ACC112 (cell line): ENCODE data around the gene SLC16A7.

Experiments
- H2AFZ ChIP-seq: fragments of 200-600 bp; sonication (generic); one replicate; pipeline ENCODE4 v1.6.0; 2017; ENCODE audit warnings: antibody characterized with exemption, low read length; ENCODE audit not compliant: unreplicated experiment
- H3K27ac ChIP-seq: fragments of 200-600 bp; sonication (generic); 2 replicates; pipeline ENCODE4 v1.5.1; 2014; ENCODE audit warnings: low read depth, mild to moderate bottlenecking, antibody characterized with exemption, low read length, moderate library complexity
- H3K27me3 ChIP-seq: fragments of 200-600 bp; sonication (generic); 2 replicates; pipeline ENCODE4 v1.6.1; 2014; ENCODE audit warnings: mild to moderate bottlenecking, antibody characterized with exemption, low read length, moderate library complexity, mixed read lengths; ENCODE audit not compliant: insufficient read depth
- H3K36me3 ChIP-seq: fragments of 200-600 bp; sonication (generic); 2 replicates; pipeline ENCODE4 v1.6.1; 2016; ENCODE audit warnings: mild to moderate bottlenecking, antibody characterized with exemption, low read length, moderate library complexity, mixed read lengths; ENCODE audit not compliant: insufficient read depth
- H3K4me1 ChIP-seq: fragments of 200-600 bp; sonication (generic); one replicate; pipeline ENCODE4 v1.6.1; 2016; ENCODE audit warnings: low read length, mixed read lengths; ENCODE audit not compliant: insufficient read depth, unreplicated experiment, control insufficient read depth
- H3K4me3 ChIP-seq: fragments of 200-600 bp; sonication (generic); 2 replicates; pipeline ENCODE4 v1.5.1; 2014; ENCODE audit warnings: mild to moderate bottlenecking, low read depth, low read length
- H3K79me2 ChIP-seq: fragments of 200-600 bp; sonication (generic); one replicate; pipeline ENCODE4 v1.6.0; 2016; ENCODE audit warnings: low read length; ENCODE audit not compliant: control insufficient read depth, unreplicated experiment, insufficient read depth

SLC16A7 gene

GRCh38 chr12:59780605-59781135 lies 184.8 kb downstream of the SLC16A7 start:
- H3K4me3 ChIP-seq, result no peak overlapping the region
- H3K27me3 ChIP-seq, result no peaks in the 10 kb centered on the region
- H3K79me2 ChIP-seq, result no peaks in the 10 kb centered on the region
- no peaks in the 10 kb centered on the region for H3K4me1 ChIP-seq
- H2AFZ ChIP-seq, result no peak overlapping the region
- no peak overlapping the region for H3K27ac ChIP-seq
- no peaks in the 10 kb centered on the region for H3K36me3 ChIP-seq

GRCh38 chr12:59787610-59788009 lies 191.8 kb downstream of the SLC16A7 start:
- Histone ChIP-seq H3K4me1 (no peaks in the 10 kb centered on the region), H3K27me3 (no peaks in the 10 kb centered on the region), H2AFZ (no peak overlapping the region), H3K27ac (no peak overlapping the region), H3K79me2 (no peaks in the 10 kb centered on the region), H3K4me3 (no peak overlapping the region), H3K36me3 (no peaks in the 10 kb centered on the region; the same call in 1 of the 2 replicates)

GRCh38 chr12:59792647-59793046 lies 196.8 kb downstream of the SLC16A7 start:
- H3K36me3 ChIP-seq, result no peaks in the 10 kb centered on the region; the same call in 1 of the 2 replicates
- H3K79me2 ChIP-seq, result no peaks in the 10 kb centered on the region
- no peak overlapping the region for H2AFZ ChIP-seq
- no peak overlapping the region for H3K27ac ChIP-seq
- no peaks in the 10 kb centered on the region for H3K27me3 ChIP-seq
- no peak overlapping the region for H3K4me3 ChIP-seq
- no peaks in the 10 kb centered on the region for H3K4me1 ChIP-seq

- Histone ChIP-seq H3K4me1 (no peaks in the 10 kb centered on the region), H3K27ac (no peak overlapping the region), H3K4me3 (no peak overlapping the region; the same call in none of the 2 replicates), H3K36me3 (no peaks in the 10 kb centered on the region), H3K27me3 (no peaks in the 10 kb centered on the region), H3K79me2 (no peaks in the 10 kb centered on the region), H2AFZ (peak overlapping the region; percentile 53)
Measured at GRCh38 chr12:59803735-59804134, 207.9 kb downstream of the SLC16A7 start.

- H2AFZ ChIP-seq, result no peak overlapping the region
- H3K4me3 ChIP-seq, result no peak overlapping the region
- no peaks in the 10 kb centered on the region for H3K4me1 ChIP-seq
- H3K27ac ChIP-seq, result no peak overlapping the region
- H3K36me3 ChIP-seq, result no peaks in the 10 kb centered on the region
- H3K27me3 ChIP-seq, result no peaks in the 10 kb centered on the region
- H3K79me2 ChIP-seq, result no peaks in the 10 kb centered on the region
Measured at GRCh38 chr12:59808317-59808910, 212.6 kb downstream of the SLC16A7 start.

GRCh38 chr12:59811991-59812390 lies 216.2 kb downstream of the SLC16A7 start:
- Histone ChIP-seq H3K4me3 (no peak overlapping the region), H3K4me1 (no peaks in the 10 kb centered on the region), H3K36me3 (no peaks in the 10 kb centered on the region), H3K27ac (no peak overlapping the region), H3K27me3 (no peaks in the 10 kb centered on the region), H2AFZ (no peak overlapping the region), H3K79me2 (no peaks in the 10 kb centered on the region)

GRCh38 chr12:59812716-59813115 lies 216.9 kb downstream of the SLC16A7 start:
- no peaks in the 10 kb centered on the region for H3K79me2 ChIP-seq
- H3K27me3 ChIP-seq, result no peaks in the 10 kb centered on the region
- H3K27ac ChIP-seq, result no peak overlapping the region
- H2AFZ ChIP-seq, result no peak overlapping the region
- H3K36me3 ChIP-seq, result no peaks in the 10 kb centered on the region
- no peaks in the 10 kb centered on the region for H3K4me1 ChIP-seq
- no peak overlapping the region for H3K4me3 ChIP-seq

- no peaks in the 10 kb centered on the region for H3K79me2 ChIP-seq
- no peaks in the 10 kb centered on the region for H3K4me1 ChIP-seq
- no peak overlapping the region for H3K27ac ChIP-seq
- no peak overlapping the region for H3K4me3 ChIP-seq
- no peaks in the 10 kb centered on the region for H3K27me3 ChIP-seq
- H3K36me3 ChIP-seq, result no peaks in the 10 kb centered on the region
- H2AFZ ChIP-seq, result no peak overlapping the region
Measured at GRCh38 chr12:59820594-59821011, 224.8 kb downstream of the SLC16A7 start.

GRCh38 chr12:59823567-59823966 lies 227.7 kb downstream of the SLC16A7 start:
- Histone ChIP-seq H3K36me3 (no peaks in the 10 kb centered on the region), H3K27ac (no peak overlapping the region), H3K4me1 (no peaks in the 10 kb centered on the region), H3K4me3 (no peak overlapping the region), H3K27me3 (no peaks in the 10 kb centered on the region), H2AFZ (no peak overlapping the region), H3K79me2 (no peaks in the 10 kb centered on the region)

GRCh38 chr12:59827767-59828166 lies 231.9 kb downstream of the SLC16A7 start:
- Histone ChIP-seq H3K4me1 (no peaks in the 10 kb centered on the region), H3K27me3 (no peaks in the 10 kb centered on the region; the same call in 1 of the 2 replicates), H3K36me3 (no peaks in the 10 kb centered on the region), H2AFZ (no peak overlapping the region), H3K27ac (no peak overlapping the region), H3K79me2 (no peaks in the 10 kb centered on the region), H3K4me3 (no peak overlapping the region)

- no peak overlapping the region for H3K27ac ChIP-seq
- no peak overlapping the region for H3K4me3 ChIP-seq
- H2AFZ ChIP-seq, result no peak overlapping the region
- H3K27me3 ChIP-seq, result no peaks in the 10 kb centered on the region; the same call in 1 of the 2 replicates
- H3K36me3 ChIP-seq, result no peaks in the 10 kb centered on the region
- H3K79me2 ChIP-seq, result no peaks in the 10 kb centered on the region
- H3K4me1 ChIP-seq, result no peaks in the 10 kb centered on the region
Measured at GRCh38 chr12:59828521-59828920, 232.7 kb downstream of the SLC16A7 start.
